GM18499 (cell line): Measurements from ENCODE around the gene KLF13.

ENCODE experiments used
- ATAC-seq: cut with Tn5 transposase; IDR thresholded peaks from one replicate; pipeline ENCODE4 v1.9.1; 2021; ENCODE audit warnings: moderate number of reproducible peaks; ENCODE audit not compliant: insufficient read depth, unreplicated experiment

Gene KLF13

DNA sequence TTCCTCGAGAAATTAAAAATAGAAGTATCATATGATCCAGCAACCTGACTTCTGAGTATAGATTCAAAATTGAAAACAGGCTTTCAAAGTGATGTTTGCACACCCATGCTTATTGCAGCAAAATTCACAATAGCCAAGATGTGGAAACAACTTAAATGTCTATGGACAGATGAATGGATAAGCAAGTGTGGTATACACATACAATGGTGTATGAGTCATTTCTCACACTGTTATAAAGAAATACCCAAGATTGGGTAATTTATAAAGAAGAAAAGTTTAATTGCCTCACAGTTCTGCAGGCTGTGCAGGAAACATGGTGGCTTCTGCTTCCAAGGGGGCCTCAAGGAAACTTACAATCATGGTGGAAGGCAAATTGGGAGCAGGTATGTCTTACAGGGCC lies 100.8 kb downstream of the KLF13 start:
- ATAC-seq: no peak
